Liver (tissue), 9 donors: ENCODE measurements around the gene EYA4. TPM values are rescaled to one million over a fixed set of nuclear protein-coding genes. Genes with fewer than 3 reads are reported as not detected.
A peak's percentile ranks its signal among the peaks of the same experiment; 100 is the strongest.

Source experiments
- DNase-seq: peaks from one replicate; pipeline ENCODE4 v3.0.0-alpha.2; 2017; ENCODE audit warnings: low spot score
- H3K27ac ChIP-seq, 2 donors: one replicate each; pipeline ENCODE4 v1.7.0; 2013; ENCODE audit warnings: inconsistent platforms in 2 of 2, low read length in 2 of 2, control low read depth in 1 of 2, low read depth in 1 of 2, mild to moderate bottlenecking in 1 of 2
- H3K27me3 ChIP-seq, 4 donors: one replicate each; pipeline versions ENCODE4 v1.6.1 to v1.7.0; 2013; ENCODE audit warnings: low read length in 3 of 4, inconsistent platforms in 1 of 4, mild to moderate bottlenecking in 1 of 4, moderate library complexity in 1 of 4; ENCODE audit not compliant: control insufficient read depth in 4 of 4, insufficient read depth in 4 of 4
- H3K36me3 ChIP-seq, 4 donors: one replicate each; pipeline versions ENCODE4 v1.6.1 to v1.7.0; 2013; ENCODE audit warnings: low read length in 3 of 4, mild to moderate bottlenecking in 3 of 4, low read depth in 1 of 4, moderate library complexity in 1 of 4; ENCODE audit not compliant: control insufficient read depth in 4 of 4, insufficient read depth in 3 of 4
- H3K4me1 ChIP-seq, 4 donors: one replicate each; pipeline versions ENCODE4 v1.6.1 to v1.7.0; 2013; ENCODE audit warnings: low read length in 3 of 4, mild to moderate bottlenecking in 3 of 4, moderate library complexity in 1 of 4; ENCODE audit not compliant: control insufficient read depth in 4 of 4, insufficient read depth in 4 of 4
- H3K4me3 ChIP-seq, 3 donors: one replicate each; pipeline versions ENCODE4 v1.6.1 to v1.7.0; 2013; ENCODE audit warnings: low read length in 3 of 3, control low read depth in 1 of 3, low read depth in 1 of 3, mild to moderate bottlenecking in 1 of 3
- H3K9ac ChIP-seq, 2 donors: one replicate each; pipeline ENCODE4 v1.7.0; 2013; ENCODE audit warnings: low read length in 2 of 2, mild to moderate bottlenecking in 2 of 2, moderate library complexity in 2 of 2, control low read depth in 1 of 2, low read depth in 1 of 2
- H3K9me3 ChIP-seq, 4 donors: one replicate each; pipeline versions ENCODE4 v1.6.1 to v1.7.0; 2013; ENCODE audit warnings: low read length in 3 of 4; ENCODE audit not compliant: control insufficient read depth in 4 of 4
- EGR1 ChIP-seq, 2 donors: IDR thresholded peaks; 2 replicates each; pipeline ENCODE4 v1.6.1; 2016 to 2018; ENCODE audit warnings: antibody characterized with exemption in 2 of 2, low read depth in 2 of 2
- FOXA1 ChIP-seq: IDR thresholded peaks from 2 replicates; pipeline ENCODE4 v1.6.1; 2016; ENCODE audit warnings: antibody characterized with exemption
- FOXA2 ChIP-seq: IDR thresholded peaks from 2 replicates; pipeline ENCODE4 v1.6.1; 2016; ENCODE audit warnings: antibody characterized with exemption
- HNF4A ChIP-seq, 2 donors: conservative IDR thresholded peaks; 2 replicates each; pipeline ENCODE4 v1.6.1; 2016; ENCODE audit warnings: antibody characterized with exemption in 2 of 2, mild to moderate bottlenecking in 2 of 2
- HNF4G ChIP-seq: IDR thresholded peaks from 2 replicates; pipeline ENCODE4 v1.6.1; 2016; ENCODE audit warnings: antibody characterized with exemption
- JUND ChIP-seq, 2 donors: IDR thresholded peaks; 2 replicates each; pipeline ENCODE4 v1.6.1; 2016; ENCODE audit warnings: antibody characterized with exemption in 2 of 2
- RAD21 ChIP-seq, 2 donors: IDR thresholded peaks; 2 replicates each; pipeline ENCODE4 v1.6.1; 2016; ENCODE audit warnings: antibody characterized with exemption in 2 of 2, mild to moderate bottlenecking in 2 of 2
- RXRA ChIP-seq, 2 donors: IDR thresholded peaks; 2 replicates each; pipeline ENCODE4 v1.6.1; 2017 to 2018; ENCODE audit warnings: antibody characterized with exemption in 2 of 2, mild to moderate bottlenecking in 1 of 2
- SP1 ChIP-seq: IDR thresholded peaks from 2 replicates; pipeline ENCODE4 v1.6.1; 2018; ENCODE audit warnings: antibody characterized with exemption, mild to moderate bottlenecking
- TAF1 ChIP-seq: conservative IDR thresholded peaks from 2 replicates; pipeline ENCODE4 v1.6.1; 2016; ENCODE audit warnings: antibody characterized with exemption, mild to moderate bottlenecking
- YY1 ChIP-seq: IDR thresholded peaks from 2 replicates; pipeline ENCODE4 v1.6.1; 2016; ENCODE audit warnings: antibody characterized with exemption, mild to moderate bottlenecking
- WGBS: extraction: QIAGEN DNeasy Blood & Tissue Kit; methylation state at CpG from one replicate; pipeline ENCODE4 v1.1.7; 2013; 5-methylcytosine and 5-hydroxymethylcytosine counted together
- polyA plus RNA-seq, 2 donors: library from polyadenylated mRNA; stranded (reverse) in 1 of 2; unstranded in 1 of 2; fragments of 200-250 nt in 1 of 2; fragments of >200 nt in 1 of 2; fragmentation: Nextera tagmentation in 1 of 2; extraction: Ambion mirVana in 1 of 2; gene quantifications; one replicate each; pipeline versions ENCODE4 v1.2.1 to v1.2.3, GENCODE V29; 2013 to 2015
- total RNA-seq, 2 donors: library from RNA; depleted of rRNA; stranded (reverse); fragments of >200 nt; gene quantifications; one replicate each; pipeline ENCODE4 v1.2.3, GENCODE V29; 2014
- TF ChIP-seq, protein P1 (sequence below): IDR thresholded peaks from 2 replicates; pipeline ENCODE4 v1.6.1; 2016; ENCODE audit warnings: antibody characterized with exemption
- TF ChIP-seq, protein P2 (sequence below): fragments of 150-350 bp; IDR thresholded peaks from 2 replicates; pipeline ENCODE4 v1.5.1; 2017; ENCODE audit warnings: improper control_type of control experiment, low read depth, low read length; ENCODE audit not compliant: missing input control
- TF ChIP-seq, protein P3 (sequence below): IDR thresholded peaks from 2 replicates; pipeline ENCODE4 v1.6.1; 2016; ENCODE audit warnings: antibody characterized with exemption
- donor health status: healthy.
- donor health status: healthy.
- donor health status: healthy.
- donor health status: healthy.
- donor health status: healthy.

Gene EYA4
- total and polyA plus RNA-seq, 4 donors, result 0.05 to 0.50 TPM; not detected in 2

DNA sequence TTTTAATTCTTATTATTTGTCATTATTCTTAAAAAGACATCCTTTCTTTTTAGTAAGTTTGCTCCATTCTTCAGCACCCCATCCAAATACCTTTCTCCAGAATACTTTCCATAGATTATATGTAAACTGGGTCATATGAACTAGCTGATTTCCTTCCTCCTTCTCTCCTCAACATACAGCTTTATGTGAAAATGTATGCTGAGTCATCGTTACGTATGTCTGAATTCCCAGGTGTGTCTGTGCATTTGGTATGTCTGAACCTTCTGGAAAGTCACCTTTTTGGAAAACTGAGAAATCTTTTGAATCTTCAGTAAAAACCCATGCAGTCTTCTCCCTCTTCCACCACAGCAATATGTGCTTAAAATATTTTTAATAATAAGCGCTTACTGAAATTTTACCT is 264.5 kb downstream of the EYA4 start (continued):
- TF ChIP-seq YY1 (no peak), EGR1 (IDR thresholded peaks at IDR 0.05; ENCODE audit: low read depth in 2 of 2) (no peak), HNF4A (conservative IDR thresholded peaks at IDR 0.05) (no peak), RXRA (IDR thresholded peaks at IDR 0.05) (no peak), FOXA1 (no peak), JUND (IDR thresholded peaks at IDR 0.05) (no peak), HNF4G (no peak), TAF1 (no peak), SP1 (no peak)
- TF ChIP-seq, protein P1, sequence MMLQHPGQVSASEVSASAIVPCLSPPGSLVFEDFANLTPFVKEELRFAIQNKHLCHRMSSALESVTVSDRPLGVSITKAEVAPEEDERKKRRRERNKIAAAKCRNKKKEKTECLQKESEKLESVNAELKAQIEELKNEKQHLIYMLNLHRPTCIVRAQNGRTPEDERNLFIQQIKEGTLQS, result no peak

DNA sequence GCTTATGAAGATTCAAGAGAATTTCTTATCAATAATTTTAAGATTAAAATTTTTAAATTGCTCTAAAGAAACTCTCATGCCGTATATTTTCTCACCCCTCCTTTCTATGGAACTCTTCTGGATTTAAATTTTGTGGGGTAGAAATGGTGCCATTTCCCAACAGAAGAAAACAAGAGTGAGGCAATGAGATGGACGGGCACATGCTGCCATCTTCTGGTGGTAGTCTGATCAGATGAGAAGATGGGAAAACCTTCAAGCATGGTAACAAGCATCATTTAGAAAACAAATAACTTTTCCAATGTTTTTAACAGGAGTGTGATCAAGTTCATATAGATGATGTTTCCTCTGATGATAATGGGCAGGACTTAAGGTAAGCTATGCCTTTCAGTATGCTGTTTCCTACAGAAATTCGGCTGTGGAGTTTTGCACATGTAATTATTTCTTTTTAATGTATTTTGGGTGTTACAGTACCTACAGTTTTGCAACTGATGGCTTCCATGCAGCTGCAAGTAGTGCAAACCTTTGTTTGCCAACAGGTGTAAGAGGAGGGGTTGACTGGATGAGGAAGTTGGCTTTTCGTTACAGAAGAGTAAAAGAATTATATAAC is 271.4 kb downstream of the EYA4 start:
- DNase-seq, result peak; percentile 37
- H3K4me3 ChIP-seq, result no peak overlapping the region

DNA sequence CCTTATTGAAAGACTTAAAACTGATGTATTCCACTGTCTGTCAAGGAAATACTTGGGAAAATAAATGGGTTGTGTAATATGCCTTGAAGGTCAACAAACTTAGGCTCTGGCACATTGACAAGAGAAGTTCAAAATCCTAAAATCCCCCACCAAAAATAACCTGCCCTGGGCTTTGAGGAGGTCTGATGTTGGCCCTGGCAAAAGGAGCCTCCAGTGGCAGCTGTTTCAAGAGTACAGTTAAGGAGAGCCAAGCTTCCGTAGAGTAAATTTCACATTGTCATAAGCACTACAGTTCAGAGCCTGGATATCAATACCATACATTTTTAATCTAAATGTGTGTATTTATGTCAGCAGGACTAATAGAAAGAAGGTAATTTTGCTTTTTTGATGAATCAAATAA is 282.7 kb downstream of the EYA4 start:
- H3K27ac ChIP-seq, result no peak overlapping the region
- no peak for TF ChIP-seq SP1
- WGBS, result 92% methylated on average over 1 of the region's 1 CpG
- no peaks in the 10 kb centered on the region for H3K36me3 ChIP-seq
- DNase-seq, result no peak
- peaks cover 0 to 2% (median 0%) of the 10 kb centered on the region in 4 donors for H3K27me3 ChIP-seq
- no peak overlapping the region for H3K4me3 ChIP-seq
- H3K9me3 ChIP-seq, result no peaks in the 10 kb centered on the region
- no peaks in the 10 kb centered on the region for H3K4me1 ChIP-seq
- no peak overlapping the region for H3K9ac ChIP-seq

More for the DNA sequence above, 271.4 kb downstream of the EYA4 start:
- Histone ChIP-seq H3K9ac (no peak overlapping the region), H3K36me3 (no peaks in the 10 kb centered on the region), H3K9me3 (no peaks in the 10 kb centered on the region), H3K4me1 (no peaks in the 10 kb centered on the region), H3K27me3 (peaks cover 0 to 5% (median 1%) of the 10 kb centered on the region in 4 donors), H3K27ac (no peak overlapping the region)
- TF ChIP-seq FOXA2, result no peak
- TF ChIP-seq, protein P2, sequence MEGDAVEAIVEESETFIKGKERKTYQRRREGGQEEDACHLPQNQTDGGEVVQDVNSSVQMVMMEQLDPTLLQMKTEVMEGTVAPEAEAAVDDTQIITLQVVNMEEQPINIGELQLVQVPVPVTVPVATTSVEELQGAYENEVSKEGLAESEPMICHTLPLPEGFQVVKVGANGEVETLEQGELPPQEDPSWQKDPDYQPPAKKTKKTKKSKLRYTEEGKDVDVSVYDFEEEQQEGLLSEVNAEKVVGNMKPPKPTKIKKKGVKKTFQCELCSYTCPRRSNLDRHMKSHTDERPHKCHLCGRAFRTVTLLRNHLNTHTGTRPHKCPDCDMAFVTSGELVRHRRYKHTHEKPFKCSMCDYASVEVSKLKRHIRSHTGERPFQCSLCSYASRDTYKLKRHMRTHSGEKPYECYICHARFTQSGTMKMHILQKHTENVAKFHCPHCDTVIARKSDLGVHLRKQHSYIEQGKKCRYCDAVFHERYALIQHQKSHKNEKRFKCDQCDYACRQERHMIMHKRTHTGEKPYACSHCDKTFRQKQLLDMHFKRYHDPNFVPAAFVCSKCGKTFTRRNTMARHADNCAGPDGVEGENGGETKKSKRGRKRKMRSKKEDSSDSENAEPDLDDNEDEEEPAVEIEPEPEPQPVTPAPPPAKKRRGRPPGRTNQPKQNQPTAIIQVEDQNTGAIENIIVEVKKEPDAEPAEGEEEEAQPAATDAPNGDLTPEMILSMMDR, result peak; percentile 78
- TF ChIP-seq RAD21 (IDR thresholded peaks at IDR 0.05), result peak; percentile 96 to 98
- WGBS, result 22% methylated on average over 4 of the region's 4 CpGs

DNA sequence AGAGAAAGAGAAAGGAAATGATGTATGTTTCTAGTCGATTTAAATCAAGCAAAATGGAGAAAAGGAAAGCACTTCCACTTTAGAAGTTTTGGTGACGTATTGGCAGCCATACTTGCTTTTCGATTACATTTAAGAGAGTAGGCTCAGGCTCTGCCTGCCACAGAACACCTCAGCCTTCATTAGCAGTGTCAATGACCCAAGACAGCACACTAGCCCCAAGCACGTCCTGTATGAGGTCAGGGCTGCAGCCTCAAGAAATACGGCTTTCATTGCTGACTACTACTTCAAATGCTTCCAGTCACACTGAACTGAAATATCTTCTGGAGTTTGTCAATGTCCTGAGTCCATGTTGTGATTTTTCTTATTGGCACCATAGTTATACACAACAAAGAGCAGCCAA is 285.3 kb downstream of the EYA4 start:
- no peaks in the 10 kb centered on the region for H3K36me3 ChIP-seq
- TF ChIP-seq FOXA2 (no peak), RXRA (IDR thresholded peaks at IDR 0.05) (no peak), FOXA1 (no peak), YY1 (no peak), TAF1 (no peak)
- TF ChIP-seq, protein P3, sequence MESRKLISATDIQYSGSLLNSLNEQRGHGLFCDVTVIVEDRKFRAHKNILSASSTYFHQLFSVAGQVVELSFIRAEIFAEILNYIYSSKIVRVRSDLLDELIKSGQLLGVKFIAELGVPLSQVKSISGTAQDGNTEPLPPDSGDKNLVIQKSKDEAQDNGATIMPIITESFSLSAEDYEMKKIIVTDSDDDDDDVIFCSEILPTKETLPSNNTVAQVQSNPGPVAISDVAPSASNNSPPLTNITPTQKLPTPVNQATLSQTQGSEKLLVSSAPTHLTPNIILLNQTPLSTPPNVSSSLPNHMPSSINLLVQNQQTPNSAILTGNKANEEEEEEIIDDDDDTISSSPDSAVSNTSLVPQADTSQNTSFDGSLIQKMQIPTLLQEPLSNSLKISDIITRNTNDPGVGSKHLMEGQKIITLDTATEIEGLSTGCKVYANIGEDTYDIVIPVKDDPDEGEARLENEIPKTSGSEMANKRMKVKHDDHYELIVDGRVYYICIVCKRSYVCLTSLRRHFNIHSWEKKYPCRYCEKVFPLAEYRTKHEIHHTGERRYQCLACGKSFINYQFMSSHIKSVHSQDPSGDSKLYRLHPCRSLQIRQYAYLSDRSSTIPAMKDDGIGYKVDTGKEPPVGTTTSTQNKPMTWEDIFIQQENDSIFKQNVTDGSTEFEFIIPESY, result no peak
- H3K9ac ChIP-seq, result no peak overlapping the region
- H3K27me3 ChIP-seq, result peaks cover 0 to 2% (median under 1%) of the 10 kb centered on the region in 4 donors
- no peak overlapping the region for H3K27ac ChIP-seq
- H3K4me3 ChIP-seq, result no peak overlapping the region
- H3K9me3 ChIP-seq, result no peaks in the 10 kb centered on the region
- DNase-seq, result no peak
- 81% methylated on average over 5 of the region's 5 CpGs for WGBS
- H3K4me1 ChIP-seq, result no peaks in the 10 kb centered on the region
